Ishikawa (cell line): ENCODE data around the gene JMJD7.

ENCODE experiments used
- CEBPB ChIP-seq: IDR thresholded peaks from 2 replicates; pipeline ENCODE4 v1.6.1; 2012
- CREB1 ChIP-seq: IDR thresholded peaks from 2 replicates; pipeline ENCODE4 v1.6.1; 2012; ENCODE audit warnings: low read depth
- EGR1 ChIP-seq: IDR thresholded peaks from 2 replicates; pipeline ENCODE4 v1.6.1; 2012
- EP300 ChIP-seq: IDR thresholded peaks from 2 replicates; pipeline ENCODE4 v1.6.1; 2012; ENCODE audit warnings: borderline replicate concordance
- MAX ChIP-seq: IDR thresholded peaks from 2 replicates; pipeline ENCODE4 v1.6.1; 2012
- RAD21 ChIP-seq: IDR thresholded peaks from 2 replicates; pipeline ENCODE4 v1.6.1; 2012; ENCODE audit warnings: low read depth
- TEAD4 ChIP-seq: IDR thresholded peaks from 2 replicates; pipeline ENCODE4 v1.6.1; 2012
- TF ChIP-seq, protein P1 (sequence below): IDR thresholded peaks from 2 replicates; pipeline ENCODE4 v1.6.1; 2012; ENCODE audit warnings: low read depth, mild to moderate bottlenecking

DNA sequence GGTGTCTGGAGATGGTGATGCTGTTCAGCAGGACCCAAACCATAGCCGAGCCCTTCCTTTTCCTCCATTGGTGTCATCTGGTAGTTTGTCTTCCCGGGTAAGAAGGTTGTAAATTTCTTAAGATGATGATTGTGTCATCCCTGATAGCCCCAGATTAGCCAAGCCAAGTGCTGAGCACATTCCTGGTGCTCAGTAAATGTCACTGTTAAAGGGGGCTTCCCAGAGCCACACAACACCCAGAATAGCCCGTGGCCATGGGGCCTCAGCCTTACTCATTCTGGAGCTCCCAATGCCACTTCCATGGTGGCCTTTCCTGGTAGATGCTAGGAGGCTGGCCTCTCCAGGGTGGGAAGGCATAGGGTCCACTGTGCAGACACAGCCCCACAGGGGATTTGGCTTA, 6.2 kb downstream of the JMJD7 start:
- TF ChIP-seq, protein P1, sequence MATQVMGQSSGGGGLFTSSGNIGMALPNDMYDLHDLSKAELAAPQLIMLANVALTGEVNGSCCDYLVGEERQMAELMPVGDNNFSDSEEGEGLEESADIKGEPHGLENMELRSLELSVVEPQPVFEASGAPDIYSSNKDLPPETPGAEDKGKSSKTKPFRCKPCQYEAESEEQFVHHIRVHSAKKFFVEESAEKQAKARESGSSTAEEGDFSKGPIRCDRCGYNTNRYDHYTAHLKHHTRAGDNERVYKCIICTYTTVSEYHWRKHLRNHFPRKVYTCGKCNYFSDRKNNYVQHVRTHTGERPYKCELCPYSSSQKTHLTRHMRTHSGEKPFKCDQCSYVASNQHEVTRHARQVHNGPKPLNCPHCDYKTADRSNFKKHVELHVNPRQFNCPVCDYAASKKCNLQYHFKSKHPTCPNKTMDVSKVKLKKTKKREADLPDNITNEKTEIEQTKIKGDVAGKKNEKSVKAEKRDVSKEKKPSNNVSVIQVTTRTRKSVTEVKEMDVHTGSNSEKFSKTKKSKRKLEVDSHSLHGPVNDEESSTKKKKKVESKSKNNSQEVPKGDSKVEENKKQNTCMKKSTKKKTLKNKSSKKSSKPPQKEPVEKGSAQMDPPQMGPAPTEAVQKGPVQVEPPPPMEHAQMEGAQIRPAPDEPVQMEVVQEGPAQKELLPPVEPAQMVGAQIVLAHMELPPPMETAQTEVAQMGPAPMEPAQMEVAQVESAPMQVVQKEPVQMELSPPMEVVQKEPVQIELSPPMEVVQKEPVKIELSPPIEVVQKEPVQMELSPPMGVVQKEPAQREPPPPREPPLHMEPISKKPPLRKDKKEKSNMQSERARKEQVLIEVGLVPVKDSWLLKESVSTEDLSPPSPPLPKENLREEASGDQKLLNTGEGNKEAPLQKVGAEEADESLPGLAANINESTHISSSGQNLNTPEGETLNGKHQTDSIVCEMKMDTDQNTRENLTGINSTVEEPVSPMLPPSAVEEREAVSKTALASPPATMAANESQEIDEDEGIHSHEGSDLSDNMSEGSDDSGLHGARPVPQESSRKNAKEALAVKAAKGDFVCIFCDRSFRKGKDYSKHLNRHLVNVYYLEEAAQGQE = no peak
- TF ChIP-seq CEBPB (no peak), TEAD4 (no peak), EGR1 (no peak), MAX (no peak), CREB1 (no peak), RAD21 (no peak), EP300 (no peak)
